Right lobe of liver (tissue), 4 donors: ENCODE data around the gene MYO10.

ENCODE experiments used
- POLR2A ChIP-seq: fragments of 450-650 bp; IDR thresholded peaks from one replicate; pipeline ENCODE4 v1.6.1; 2017; ENCODE audit warnings: antibody characterized with exemption, mild to moderate bottlenecking
- TF ChIP-seq, protein P1 (sequence below), 4 donors: fragments of 200-600 bp in 3 of 4; fragments of 450-650 bp in 1 of 4; IDR thresholded peaks; one replicate each; pipeline versions ENCODE4 v1.5.1 to v1.8.0; 2016 to 2022; ENCODE audit warnings: antibody characterized with exemption in 4 of 4, mild to moderate bottlenecking in 2 of 4
- donor health status: DM: no; HTN: no; CAD: no.
- donor health status: DM: no; HTN: no; CAD: no.
- donor health status: DM: no; HTN: yes; CAD: no.

DNA sequence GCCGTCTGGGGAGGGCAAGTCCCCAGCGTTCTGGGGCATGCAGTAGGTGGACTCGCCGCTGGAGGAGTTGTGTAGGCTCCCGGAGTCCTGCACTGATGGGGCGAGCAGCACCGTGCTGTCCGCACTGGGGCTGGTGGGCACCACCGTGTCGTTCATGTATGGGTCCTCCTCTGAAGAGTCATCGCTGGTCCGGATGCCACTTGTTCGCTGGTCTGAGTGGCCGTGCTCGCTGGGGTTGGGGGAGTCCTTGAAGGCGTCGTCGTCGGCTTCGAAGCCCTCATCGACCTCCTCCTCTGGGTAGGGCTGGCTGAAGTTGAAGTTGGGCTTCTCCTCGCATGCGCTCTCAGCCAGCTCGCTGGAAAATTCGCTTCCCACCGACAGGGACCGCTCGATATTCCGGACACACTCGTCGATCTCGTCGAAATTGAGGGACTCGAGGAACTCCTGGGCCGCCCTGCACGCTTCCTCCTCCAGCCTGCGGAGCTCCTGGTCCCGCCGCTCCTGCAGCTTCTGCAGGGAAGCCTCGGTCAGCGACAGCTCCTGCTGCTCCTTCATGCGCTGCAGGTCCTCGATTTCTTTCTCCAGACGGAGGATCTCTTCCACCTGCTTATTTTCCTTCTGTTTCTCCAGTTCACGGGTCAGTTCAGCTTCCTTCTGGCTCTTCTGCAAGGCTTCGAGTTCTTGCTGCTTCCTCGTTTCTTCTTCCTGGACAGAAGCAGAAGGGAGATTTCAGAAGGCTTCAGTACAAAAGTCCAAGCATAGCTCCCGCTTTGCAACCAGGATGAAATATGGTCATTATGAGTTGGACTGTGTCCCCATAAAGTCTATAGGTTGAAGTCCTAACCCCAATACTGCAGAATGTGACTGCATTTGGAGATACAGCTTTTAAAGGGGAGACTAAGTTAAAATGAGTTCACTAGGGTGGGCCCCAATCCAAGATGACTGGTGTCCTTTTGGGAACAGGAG, 234.7 kb downstream of the MYO10 start:
- TF ChIP-seq, protein P1, sequence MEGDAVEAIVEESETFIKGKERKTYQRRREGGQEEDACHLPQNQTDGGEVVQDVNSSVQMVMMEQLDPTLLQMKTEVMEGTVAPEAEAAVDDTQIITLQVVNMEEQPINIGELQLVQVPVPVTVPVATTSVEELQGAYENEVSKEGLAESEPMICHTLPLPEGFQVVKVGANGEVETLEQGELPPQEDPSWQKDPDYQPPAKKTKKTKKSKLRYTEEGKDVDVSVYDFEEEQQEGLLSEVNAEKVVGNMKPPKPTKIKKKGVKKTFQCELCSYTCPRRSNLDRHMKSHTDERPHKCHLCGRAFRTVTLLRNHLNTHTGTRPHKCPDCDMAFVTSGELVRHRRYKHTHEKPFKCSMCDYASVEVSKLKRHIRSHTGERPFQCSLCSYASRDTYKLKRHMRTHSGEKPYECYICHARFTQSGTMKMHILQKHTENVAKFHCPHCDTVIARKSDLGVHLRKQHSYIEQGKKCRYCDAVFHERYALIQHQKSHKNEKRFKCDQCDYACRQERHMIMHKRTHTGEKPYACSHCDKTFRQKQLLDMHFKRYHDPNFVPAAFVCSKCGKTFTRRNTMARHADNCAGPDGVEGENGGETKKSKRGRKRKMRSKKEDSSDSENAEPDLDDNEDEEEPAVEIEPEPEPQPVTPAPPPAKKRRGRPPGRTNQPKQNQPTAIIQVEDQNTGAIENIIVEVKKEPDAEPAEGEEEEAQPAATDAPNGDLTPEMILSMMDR (IDR thresholded peaks at IDR 0.05): no peak
- TF ChIP-seq POLR2A: no peak
